Erythroblast (primary cell): ENCODE measurements around the gene LYRM1.

Experiments
- GATA1 ChIP-seq: IDR thresholded peaks from 2 replicates; pipeline ENCODE4 v1.6.1; 2011; ENCODE audit warnings: low read depth, mild to moderate bottlenecking, control low read depth, low read length, moderate library complexity
- POLR2A ChIP-seq: IDR thresholded peaks from 2 replicates; pipeline ENCODE4 v1.6.1; 2011; ENCODE audit warnings: mild to moderate bottlenecking, low read length

GRCh38 chr16:20868890-20869289 lies 31.7 kb upstream of the LYRM1 start:
- TF ChIP-seq POLR2A (no peak), GATA1 (no peak)
